GM21717 (cell line): ENCODE results near the gene UTP20.
"Not testable (repeated sequence)": the region's sequence is repeated elsewhere in the genome, so short reads cannot be mapped to it uniquely, and the experiment has no call there.

Experiments
- ATAC-seq: cut with Tn5 transposase; IDR thresholded peaks from one replicate; pipeline ENCODE4 v1.9.1; 2021; ENCODE audit warnings: mild to moderate bottlenecking, moderate library complexity; ENCODE audit not compliant: unreplicated experiment

The UTP20 gene

DNA sequence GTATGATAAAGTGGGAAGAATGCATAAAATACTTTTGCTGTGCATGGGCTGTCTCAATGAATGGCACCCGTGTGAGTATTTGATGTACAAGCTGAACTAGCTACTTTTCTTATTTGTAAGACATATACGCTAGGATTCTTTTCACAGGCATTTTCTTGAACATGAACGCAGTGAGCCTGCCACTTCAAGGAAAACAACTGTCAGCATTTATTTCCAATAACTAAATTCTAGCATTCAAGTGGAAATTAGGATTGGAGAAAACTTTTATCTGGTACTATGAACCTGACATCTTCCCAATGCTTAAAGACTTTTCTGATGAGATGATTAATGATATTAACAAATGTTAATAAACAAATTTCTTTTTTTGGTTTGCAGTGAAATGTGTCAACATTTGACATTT, 45.7 kb downstream of the UTP20 start:
- no peak for ATAC-seq

DNA sequence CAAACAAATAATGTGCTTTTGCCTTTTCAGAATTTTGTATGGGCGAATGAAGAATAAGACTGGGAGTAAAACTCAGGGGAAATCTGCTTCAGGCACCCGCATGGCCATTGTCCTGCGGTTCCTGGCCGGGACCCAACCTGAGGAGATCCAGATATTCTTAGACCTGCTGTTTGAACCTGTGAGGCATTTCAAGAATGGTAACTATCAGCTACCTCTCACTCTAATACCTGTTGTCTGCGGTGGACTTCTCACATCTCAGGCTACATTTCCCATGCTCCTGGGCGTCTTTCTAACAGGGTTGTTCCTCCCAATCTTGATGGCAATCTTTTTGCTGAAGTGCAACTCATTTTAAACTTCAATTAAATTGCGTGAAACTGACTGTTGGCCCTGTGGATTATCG, 47.1 kb downstream of the UTP20 start:
- ATAC-seq, result no peak

GRCh38 chr12:101327546-101327945, 47.6 kb downstream of the UTP20 start:
- no peak for ATAC-seq

DNA sequence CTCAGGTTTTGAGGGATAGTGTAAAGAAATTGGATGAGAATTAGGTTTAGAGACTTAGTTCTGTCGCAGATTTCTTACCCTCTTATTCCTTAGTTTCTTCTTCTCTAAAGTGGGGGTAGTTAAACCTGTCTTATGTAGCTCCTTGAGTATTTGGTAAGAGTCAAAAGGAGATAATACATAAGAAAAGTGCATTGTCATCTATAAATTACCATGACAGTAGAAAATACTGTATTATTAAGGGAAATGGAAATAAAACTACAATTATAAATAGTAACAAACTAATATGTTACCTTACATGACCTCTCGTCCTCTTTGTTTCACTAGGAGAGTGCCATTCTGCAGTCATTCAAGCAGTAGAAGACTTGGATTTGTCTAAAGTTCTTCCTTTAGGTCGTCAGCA, 49.0 kb downstream of the UTP20 start:
- no peak for ATAC-seq

- no peak for ATAC-seq
Measured at GRCh38 chr12:101330631-101331030, 50.7 kb downstream of the UTP20 start.

DNA sequence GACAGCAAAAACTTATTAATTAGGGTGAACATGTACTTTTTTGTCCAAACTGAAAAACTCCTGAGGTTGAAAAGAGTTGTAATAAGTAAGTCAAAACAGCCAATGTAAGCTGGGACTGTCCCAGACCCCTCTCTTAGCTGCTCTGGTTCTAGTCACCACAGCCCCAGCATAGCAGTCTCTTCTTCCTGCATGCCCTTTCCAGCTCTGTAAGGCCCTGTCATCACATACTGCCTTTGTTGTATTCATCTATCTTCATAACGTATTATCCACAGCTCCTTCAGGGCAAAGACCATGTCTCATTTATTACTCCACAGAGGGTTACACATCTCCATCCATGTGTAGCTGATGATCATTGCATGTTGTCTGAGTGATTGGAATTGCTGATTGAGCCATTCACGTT, 56.5 kb downstream of the UTP20 start:
- ATAC-seq, result no peak

- no peak for ATAC-seq
Measured at GRCh38 chr12:101338087-101338486, 58.2 kb downstream of the UTP20 start.

- ATAC-seq, result no peak
Measured at GRCh38 chr12:101343893-101344292, 64.0 kb downstream of the UTP20 start.

DNA sequence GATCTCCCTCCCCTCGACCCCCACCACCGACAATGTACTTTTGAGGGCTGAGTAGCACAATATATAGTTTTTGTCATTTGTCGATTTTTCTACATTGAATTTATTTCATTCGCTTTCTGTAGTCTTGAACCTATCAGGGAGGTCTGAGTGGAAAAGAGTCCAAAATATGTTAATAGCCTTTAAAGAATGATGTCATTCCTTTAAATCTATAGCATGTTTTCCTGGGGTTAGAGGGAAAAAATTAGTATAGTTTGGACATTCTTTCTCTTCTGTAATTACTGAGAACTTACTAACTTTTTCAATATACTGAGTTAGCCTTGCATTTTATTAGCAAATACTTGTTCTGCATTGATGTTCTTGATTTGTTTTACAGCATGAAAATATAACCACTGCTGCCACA, 71.8 kb downstream of the UTP20 start:
- no peak for ATAC-seq

DNA sequence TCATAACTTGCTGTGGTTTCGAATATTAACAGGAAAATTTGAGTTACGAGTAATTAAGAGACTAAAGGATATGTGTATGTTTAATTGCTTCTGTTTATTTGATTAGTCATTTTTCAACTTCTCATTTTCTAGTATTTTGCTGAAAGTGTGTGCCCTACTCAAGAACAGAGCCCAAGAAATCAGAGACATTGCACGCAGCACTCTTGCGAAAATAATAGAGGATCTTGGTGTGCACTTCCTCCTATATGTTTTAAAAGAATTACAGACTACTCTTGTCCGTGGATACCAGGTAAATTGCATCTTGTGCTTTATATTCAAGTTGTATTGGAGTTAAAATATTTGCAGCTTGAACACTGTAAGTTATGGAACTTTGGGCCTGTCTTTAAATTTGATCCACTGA, 76.9 kb downstream of the UTP20 start:
- ATAC-seq, result no peak

DNA sequence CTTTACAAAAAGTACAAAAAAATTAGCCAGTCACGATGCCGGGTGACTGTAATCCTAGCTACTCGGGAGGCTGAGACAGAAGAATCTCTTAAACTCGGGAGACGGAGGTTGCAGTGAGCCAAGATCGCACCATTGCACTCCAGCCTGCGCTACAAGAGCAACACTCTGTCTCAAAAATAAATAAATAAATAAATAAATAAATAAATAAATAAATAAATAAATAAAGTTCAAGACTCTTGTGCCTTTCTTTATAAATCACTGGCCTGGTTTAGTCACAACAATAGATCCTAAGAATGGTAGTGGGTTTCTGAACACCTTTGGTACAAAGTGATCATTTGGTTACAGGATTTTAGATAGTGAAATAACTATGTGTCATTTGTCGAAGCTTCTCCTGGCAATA, 81.5 kb downstream of the UTP20 start:
- ATAC-seq, result no peak

GRCh38 chr12:101368016-101368415, 88.1 kb downstream of the UTP20 start:
- no peak for ATAC-seq

GRCh38 chr12:101372431-101372830, 92.5 kb downstream of the UTP20 start:
- no peak for ATAC-seq

DNA sequence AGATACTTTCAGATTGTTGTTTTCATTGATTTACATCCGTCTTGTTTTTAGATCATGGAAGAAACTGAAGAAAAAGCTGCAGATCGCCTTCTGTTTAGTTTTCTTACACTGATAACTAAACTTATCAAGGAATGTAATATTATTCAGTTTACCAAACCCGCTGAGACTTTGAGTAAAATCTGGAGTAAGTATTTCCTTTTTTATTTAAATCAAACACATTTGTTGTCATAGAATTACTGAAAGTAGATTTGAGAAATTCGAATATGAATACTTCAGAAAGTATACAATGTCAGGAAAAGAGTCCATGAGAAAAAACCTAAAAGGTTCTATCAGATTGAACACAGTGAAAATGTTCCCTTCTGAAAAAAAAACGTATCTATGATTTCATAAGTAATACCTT, 95.7 kb downstream of the UTP20 start:
- ATAC-seq, result no peak

DNA sequence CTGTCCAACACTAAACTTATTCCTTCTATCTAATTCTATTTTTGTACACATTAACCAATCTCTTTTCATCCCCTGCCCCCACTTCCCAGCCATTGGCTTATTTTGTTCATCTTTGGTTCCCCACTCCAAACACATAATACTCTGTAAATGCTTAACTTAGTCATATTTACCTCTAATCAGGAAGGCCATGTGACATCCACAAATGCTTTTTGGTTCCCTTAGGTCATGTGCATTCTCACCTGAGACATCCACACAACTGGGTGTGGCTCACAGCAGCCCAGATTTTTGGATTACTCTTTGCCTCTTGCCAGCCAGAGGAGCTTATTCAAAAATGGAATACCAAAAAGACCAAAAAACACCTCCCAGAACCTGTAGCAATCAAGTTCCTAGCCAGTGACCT, 99.2 kb downstream of the UTP20 start:
- no peak for ATAC-seq

- not testable (repeated sequence) for ATAC-seq
Measured at GRCh38 chr12:101391181-101391580, 111.3 kb downstream of the UTP20 start.

- peak; percentile 23 for ATAC-seq
Measured at GRCh38 chr12:101407049-101407435, 127.1 kb downstream of the UTP20 start.

GRCh38 chr12:101407436-101408345, 127.8 kb downstream of the UTP20 start, which contains the start of gene ARL1:
ARL1 (minus strand) TSS chr12:101407772; CDS start chr12:101407645, 127 bp downstream.
- peak; percentile 75 for ATAC-seq

DNA sequence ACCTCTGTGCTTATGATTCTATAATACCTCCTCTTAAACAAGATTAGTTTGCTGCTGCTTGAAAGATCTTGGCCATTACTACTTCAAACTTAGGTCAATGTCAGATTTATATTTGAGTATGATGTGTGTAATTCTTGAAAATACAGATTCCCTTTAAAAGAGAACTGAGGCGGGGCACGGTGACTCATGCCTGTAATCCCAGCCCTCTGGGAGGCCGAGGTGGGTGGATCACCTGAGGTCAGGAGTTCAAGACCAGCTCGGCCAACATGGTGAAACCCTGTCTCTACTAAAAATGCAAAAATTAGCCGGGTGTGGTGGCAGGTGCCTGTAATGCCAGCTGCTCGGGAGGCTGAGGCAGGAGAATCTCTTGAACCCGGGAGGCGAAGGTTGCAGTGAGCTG, 130.3 kb downstream of the UTP20 start:
- not testable (repeated sequence) for ATAC-seq

- ATAC-seq, result no peak
Measured at GRCh38 chr12:101414533-101415119, 134.7 kb downstream of the UTP20 start.

GRCh38 chr12:101415228-101415627, 135.3 kb downstream of the UTP20 start:
- ATAC-seq, result no peak

GRCh38 chr12:101422066-101422465, 142.2 kb downstream of the UTP20 start:
- ATAC-seq, result not testable (repeated sequence)
